OCI-LY1 (cell line): ENCODE results near the gene FAM120A.

Source experiments
- H2AFZ ChIP-seq: fragments of 200-600 bp; sonication (generic), shearing (Covaris generic); 2 replicates; pipeline ENCODE4 v1.6.0; 2014; ENCODE audit warnings: antibody characterized with exemption, mild to moderate bottlenecking, low read length
- H3F3A ChIP-seq: fragments of 200-600 bp; sonication (generic), shearing (Covaris generic); 2 replicates; pipeline ENCODE4 v1.6.0; 2014; ENCODE audit warnings: mild to moderate bottlenecking, antibody characterized with exemption, low read length, moderate library complexity; ENCODE audit not compliant: insufficient read depth
- H3K27ac ChIP-seq: fragments of 200-600 bp; sonication (generic); 2 replicates; pipeline ENCODE4 v1.5.1; 2014; ENCODE audit warnings: low read length, mixed run types, mild to moderate bottlenecking, low read depth; ENCODE audit not compliant: poor library complexity, severe bottlenecking
- H3K27me3 ChIP-seq: fragments of 200-600 bp; sonication (generic); 2 replicates; pipeline ENCODE4 v1.6.0; 2014; ENCODE audit warnings: antibody characterized with exemption, mild to moderate bottlenecking, low read length, moderate library complexity; ENCODE audit not compliant: insufficient read depth
- H3K36me3 ChIP-seq: fragments of 200-600 bp; sonication (generic); 2 replicates; pipeline ENCODE4 v1.6.1; 2014; ENCODE audit warnings: mild to moderate bottlenecking, antibody characterized with exemption, low read length, moderate library complexity, mixed read lengths; ENCODE audit not compliant: insufficient read depth
- H3K4me1 ChIP-seq: fragments of 200-600 bp; sonication (generic); 2 replicates; pipeline ENCODE4 v1.5.1; 2014; ENCODE audit warnings: mild to moderate bottlenecking, low read length, moderate library complexity; ENCODE audit not compliant: insufficient read depth, severe bottlenecking
- H3K4me2 ChIP-seq: fragments of 200-600 bp; sonication (generic), shearing (Covaris generic); 2 replicates; pipeline ENCODE4 v1.6.1; 2014; ENCODE audit warnings: low read length
- H3K4me3 ChIP-seq: fragments of 200-600 bp; sonication (generic); 2 replicates; pipeline ENCODE4 v1.5.1; 2014; ENCODE audit warnings: low read length, low read depth, mild to moderate bottlenecking, mixed read lengths; ENCODE audit not compliant: poor library complexity, severe bottlenecking
- H3K79me2 ChIP-seq: fragments of 200-600 bp; shearing (Covaris generic); 2 replicates; pipeline ENCODE4 v1.6.1; 2016; ENCODE audit warnings: mixed run types, low read length, mixed read lengths; ENCODE audit not compliant: insufficient read depth
- H3K9ac ChIP-seq: fragments of 200-600 bp; sonication (generic), shearing (Covaris generic); 2 replicates; pipeline ENCODE4 v1.6.1; 2014; ENCODE audit warnings: mild to moderate bottlenecking, low read length, mixed read lengths
- H3K9me2 ChIP-seq: fragments of 200-600 bp; sonication (generic), shearing (Covaris generic); 2 replicates; pipeline ENCODE4 v1.6.1; 2014; ENCODE audit warnings: low read depth, mild to moderate bottlenecking, low read length, mixed read lengths
- H3K9me3 ChIP-seq: fragments of 200-600 bp; shearing (Covaris generic); 2 replicates; pipeline ENCODE4 v1.6.1; 2014; ENCODE audit warnings: low read length, mixed read lengths
- H4K20me1 ChIP-seq: fragments of 200-600 bp; sonication (generic), shearing (Covaris generic); 2 replicates; pipeline ENCODE4 v1.6.0; 2016; ENCODE audit warnings: mild to moderate bottlenecking, low read length; ENCODE audit not compliant: insufficient read depth
- EZH2 ChIP-seq: fragments of 200-600 bp; sonication (generic), shearing (Covaris generic); IDR thresholded peaks from 2 replicates; pipeline ENCODE4 v1.8.0; 2017; ENCODE audit warnings: borderline replicate concordance, mixed run types, mild to moderate bottlenecking, antibody characterized with exemption, low read length, moderate library complexity, mixed read lengths
- TF ChIP-seq, protein P1 (sequence below): fragments of 200-600 bp; sonication (generic), shearing (Covaris generic); IDR thresholded peaks from 2 replicates; pipeline ENCODE4 v1.5.1; 2017; ENCODE audit warnings: mild to moderate bottlenecking, antibody characterized with exemption, low read length, moderate library complexity, mixed read lengths

The FAM120A gene

GRCh38 chr9:93431539-93432105 lies 19.9 kb upstream of the FAM120A start:
- Histone ChIP-seq H3K9ac (no peak overlapping the region), H3K4me2 (no peak overlapping the region), H4K20me1 (no peaks in the 10 kb centered on the region), H3K9me3 (no peaks in the 10 kb centered on the region), H3K27ac (no peak overlapping the region), H3K4me1 (peaks cover 6% of the 10 kb centered on the region), H3K27me3 (no peaks in the 10 kb centered on the region), H3K4me3 (no peak overlapping the region), H3K79me2 (no peaks in the 10 kb centered on the region), H3K9me2 (no peaks in the 10 kb centered on the region), H3F3A (no peaks in the 10 kb centered on the region), H2AFZ (no peak overlapping the region), H3K36me3 (no peaks in the 10 kb centered on the region; the same call in 1 of the 2 replicates)
- TF ChIP-seq, protein P1, sequence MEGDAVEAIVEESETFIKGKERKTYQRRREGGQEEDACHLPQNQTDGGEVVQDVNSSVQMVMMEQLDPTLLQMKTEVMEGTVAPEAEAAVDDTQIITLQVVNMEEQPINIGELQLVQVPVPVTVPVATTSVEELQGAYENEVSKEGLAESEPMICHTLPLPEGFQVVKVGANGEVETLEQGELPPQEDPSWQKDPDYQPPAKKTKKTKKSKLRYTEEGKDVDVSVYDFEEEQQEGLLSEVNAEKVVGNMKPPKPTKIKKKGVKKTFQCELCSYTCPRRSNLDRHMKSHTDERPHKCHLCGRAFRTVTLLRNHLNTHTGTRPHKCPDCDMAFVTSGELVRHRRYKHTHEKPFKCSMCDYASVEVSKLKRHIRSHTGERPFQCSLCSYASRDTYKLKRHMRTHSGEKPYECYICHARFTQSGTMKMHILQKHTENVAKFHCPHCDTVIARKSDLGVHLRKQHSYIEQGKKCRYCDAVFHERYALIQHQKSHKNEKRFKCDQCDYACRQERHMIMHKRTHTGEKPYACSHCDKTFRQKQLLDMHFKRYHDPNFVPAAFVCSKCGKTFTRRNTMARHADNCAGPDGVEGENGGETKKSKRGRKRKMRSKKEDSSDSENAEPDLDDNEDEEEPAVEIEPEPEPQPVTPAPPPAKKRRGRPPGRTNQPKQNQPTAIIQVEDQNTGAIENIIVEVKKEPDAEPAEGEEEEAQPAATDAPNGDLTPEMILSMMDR = no peak
- no peak for TF ChIP-seq EZH2

GRCh38 chr9:93432964-93433363 lies 18.5 kb upstream of the FAM120A start:
- no peak overlapping the region for H2AFZ ChIP-seq
- no peak overlapping the region for H3K9ac ChIP-seq
- H3K79me2 ChIP-seq = no peaks in the 10 kb centered on the region
- no peaks in the 10 kb centered on the region for H4K20me1 ChIP-seq
- H3K4me2 ChIP-seq = no peak overlapping the region
- no peaks in the 10 kb centered on the region for H3K9me2 ChIP-seq
- no peaks in the 10 kb centered on the region for H3K9me3 ChIP-seq
- H3F3A ChIP-seq = no peaks in the 10 kb centered on the region
- no peaks in the 10 kb centered on the region for H3K36me3 ChIP-seq
- H3K27me3 ChIP-seq = no peaks in the 10 kb centered on the region
- no peak overlapping the region for H3K4me3 ChIP-seq
- peaks cover 6% of the 10 kb centered on the region for H3K4me1 ChIP-seq
- TF ChIP-seq, protein P1 = no peak
- no peak for TF ChIP-seq EZH2
- no peak overlapping the region for H3K27ac ChIP-seq

GRCh38 chr9:93434056-93434455 lies 17.4 kb upstream of the FAM120A start:
- Histone ChIP-seq H4K20me1 (no peaks in the 10 kb centered on the region), H2AFZ (no peak overlapping the region), H3K27me3 (no peaks in the 10 kb centered on the region), H3K27ac (no peak overlapping the region), H3K79me2 (no peaks in the 10 kb centered on the region), H3K4me1 (peaks cover 6% of the 10 kb centered on the region), H3K4me2 (no peak overlapping the region), H3K4me3 (no peak overlapping the region), H3K9me3 (no peaks in the 10 kb centered on the region), H3K36me3 (no peaks in the 10 kb centered on the region), H3F3A (no peaks in the 10 kb centered on the region), H3K9ac (no peak overlapping the region), H3K9me2 (no peaks in the 10 kb centered on the region)
- TF ChIP-seq, protein P1 = no peak
- TF ChIP-seq EZH2 = no peak
